ENCODE results near the gene MVD. TPM values are rescaled to one million over a fixed set of nuclear protein-coding genes. Genes with fewer than 3 reads are reported as not detected.

Gene MVD
- total RNA-seq, 4 donors from 2014 or later, result 36.8 to 107 (median 60.6) TPM

DNA sequence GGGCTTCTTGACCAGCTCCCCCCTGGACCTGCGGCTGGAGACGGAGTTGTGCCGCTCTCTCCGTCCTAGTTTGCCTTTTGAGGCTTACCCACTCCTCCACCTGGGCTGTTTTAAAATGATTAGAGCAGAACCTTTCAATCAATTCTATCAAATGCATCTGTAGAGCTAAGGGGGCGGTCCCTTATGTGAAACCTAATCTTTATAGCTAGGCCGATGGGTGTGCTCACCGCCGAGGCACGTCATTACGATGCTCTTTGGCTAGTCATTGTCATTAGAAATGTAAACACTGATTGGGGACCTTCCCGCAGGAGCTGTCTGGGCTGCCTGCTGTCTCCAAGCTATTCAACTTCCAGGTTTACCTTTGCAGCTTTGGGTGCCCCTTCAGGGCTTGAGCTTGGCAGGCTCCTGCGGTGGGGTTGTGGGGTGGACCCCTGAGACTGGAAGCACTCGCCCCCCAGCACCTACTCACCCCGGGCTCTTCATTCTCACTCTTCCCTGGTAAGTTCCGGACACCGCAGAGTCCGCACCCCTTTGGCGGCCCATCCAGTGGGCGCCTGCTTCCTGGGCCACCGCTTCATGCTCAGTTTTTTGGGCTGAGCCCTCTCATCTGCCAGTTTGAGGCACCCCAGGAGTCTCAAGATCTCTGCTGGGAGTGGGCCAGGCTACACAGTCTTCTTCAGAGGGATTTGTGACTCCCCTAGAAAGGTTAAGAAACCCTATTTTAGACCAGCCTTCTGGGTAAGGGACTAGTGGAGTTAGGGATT lies 45.4 kb downstream of the MVD start:
- H3K9me3 ChIP-seq, result no peaks in the 10 kb centered on the region
- TF ChIP-seq, protein P1, sequence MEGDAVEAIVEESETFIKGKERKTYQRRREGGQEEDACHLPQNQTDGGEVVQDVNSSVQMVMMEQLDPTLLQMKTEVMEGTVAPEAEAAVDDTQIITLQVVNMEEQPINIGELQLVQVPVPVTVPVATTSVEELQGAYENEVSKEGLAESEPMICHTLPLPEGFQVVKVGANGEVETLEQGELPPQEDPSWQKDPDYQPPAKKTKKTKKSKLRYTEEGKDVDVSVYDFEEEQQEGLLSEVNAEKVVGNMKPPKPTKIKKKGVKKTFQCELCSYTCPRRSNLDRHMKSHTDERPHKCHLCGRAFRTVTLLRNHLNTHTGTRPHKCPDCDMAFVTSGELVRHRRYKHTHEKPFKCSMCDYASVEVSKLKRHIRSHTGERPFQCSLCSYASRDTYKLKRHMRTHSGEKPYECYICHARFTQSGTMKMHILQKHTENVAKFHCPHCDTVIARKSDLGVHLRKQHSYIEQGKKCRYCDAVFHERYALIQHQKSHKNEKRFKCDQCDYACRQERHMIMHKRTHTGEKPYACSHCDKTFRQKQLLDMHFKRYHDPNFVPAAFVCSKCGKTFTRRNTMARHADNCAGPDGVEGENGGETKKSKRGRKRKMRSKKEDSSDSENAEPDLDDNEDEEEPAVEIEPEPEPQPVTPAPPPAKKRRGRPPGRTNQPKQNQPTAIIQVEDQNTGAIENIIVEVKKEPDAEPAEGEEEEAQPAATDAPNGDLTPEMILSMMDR (IDR thresholded peaks at IDR 0.05), result no peak
- no peak for TF ChIP-seq POLR2A (IDR thresholded peaks at IDR 0.05)
- peaks cover 0 to 16% (median 0%) of the 10 kb centered on the region in 3 donors for H3K36me3 ChIP-seq
- no peak for DNase-seq
- no peak overlapping the region for H3K4me3 ChIP-seq
- H3K27me3 ChIP-seq, result no peaks in the 10 kb centered on the region
- H3K4me1 ChIP-seq, result peaks cover 0 to 42% (median 5%) of the 10 kb centered on the region in 4 donors
- H3K27ac ChIP-seq, result peak overlapping the region in 2 of 4 donors; percentile 19 to 55

DNA sequence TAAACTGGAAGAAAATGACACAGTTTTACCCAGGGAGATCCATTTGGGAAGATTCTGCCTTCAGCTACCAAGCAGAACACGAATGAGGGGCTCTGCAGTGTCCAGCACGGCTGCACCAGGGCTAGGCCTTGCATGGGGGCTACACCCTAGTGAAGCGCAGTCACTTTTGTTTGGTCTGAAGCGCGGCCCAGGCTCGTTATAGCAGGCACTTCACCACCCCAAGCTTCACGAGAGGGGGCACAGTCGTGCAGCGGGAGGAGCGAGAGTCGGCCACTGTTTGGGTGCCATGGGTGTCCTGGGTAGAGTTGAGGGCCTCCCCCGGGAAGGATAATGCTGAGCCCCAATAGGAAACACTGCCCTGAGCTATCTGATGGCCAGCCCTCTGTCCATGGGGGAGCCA lies 46.2 kb downstream of the MVD start:
- no peaks in the 10 kb centered on the region for H3K27me3 ChIP-seq
- H3K36me3 ChIP-seq, result peaks cover 0 to 16% (median 0%) of the 10 kb centered on the region in 3 donors
- H3K4me3 ChIP-seq, result no peak overlapping the region
- DNase-seq, result no peak
- H3K9me3 ChIP-seq, result no peaks in the 10 kb centered on the region
- no peak for TF ChIP-seq POLR2A (IDR thresholded peaks at IDR 0.05)
- TF ChIP-seq, protein P1 (IDR thresholded peaks at IDR 0.05), result no peak
- H3K4me1 ChIP-seq, result peaks cover 0 to 42% (median 5%) of the 10 kb centered on the region in 4 donors
- H3K27ac ChIP-seq, result peak overlapping the region in 2 of 4 donors; percentile 19 to 55

DNA sequence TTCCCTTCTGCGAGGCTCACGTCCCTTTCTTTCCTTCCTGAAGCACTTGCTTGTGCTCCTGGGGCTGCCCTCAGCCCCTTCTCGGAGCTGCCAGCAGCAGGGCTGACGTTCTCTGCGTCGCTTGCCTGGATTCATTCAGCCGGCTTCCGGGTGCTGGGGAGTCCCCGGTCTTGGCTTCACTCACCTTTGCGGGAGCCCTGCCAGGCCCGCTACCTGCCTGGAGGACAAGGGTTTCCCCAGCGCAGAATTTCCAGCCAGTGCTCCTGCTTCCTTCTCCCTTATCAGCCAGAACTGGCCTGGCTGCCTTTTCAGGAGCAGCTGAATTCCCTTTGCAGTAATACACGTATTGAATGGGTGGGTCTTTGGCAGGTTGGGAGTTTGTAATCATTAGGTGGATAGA lies 46.6 kb downstream of the MVD start:
- peak in 2 of 3 donors; percentile 84 to 86 for DNase-seq
- Histone ChIP-seq H3K4me3 (no peak overlapping the region), H3K27ac (peak overlapping the region in 2 of 4 donors; percentile 19 to 55), H3K9me3 (no peaks in the 10 kb centered on the region), H3K36me3 (peaks cover 0 to 17% (median 0%) of the 10 kb centered on the region in 3 donors), H3K4me1 (peaks cover 0 to 42% (median 5%) of the 10 kb centered on the region in 4 donors), H3K27me3 (no peaks in the 10 kb centered on the region)
- no peak for TF ChIP-seq POLR2A (IDR thresholded peaks at IDR 0.05)
- TF ChIP-seq, protein P1 (IDR thresholded peaks at IDR 0.05), result no peak

DNA sequence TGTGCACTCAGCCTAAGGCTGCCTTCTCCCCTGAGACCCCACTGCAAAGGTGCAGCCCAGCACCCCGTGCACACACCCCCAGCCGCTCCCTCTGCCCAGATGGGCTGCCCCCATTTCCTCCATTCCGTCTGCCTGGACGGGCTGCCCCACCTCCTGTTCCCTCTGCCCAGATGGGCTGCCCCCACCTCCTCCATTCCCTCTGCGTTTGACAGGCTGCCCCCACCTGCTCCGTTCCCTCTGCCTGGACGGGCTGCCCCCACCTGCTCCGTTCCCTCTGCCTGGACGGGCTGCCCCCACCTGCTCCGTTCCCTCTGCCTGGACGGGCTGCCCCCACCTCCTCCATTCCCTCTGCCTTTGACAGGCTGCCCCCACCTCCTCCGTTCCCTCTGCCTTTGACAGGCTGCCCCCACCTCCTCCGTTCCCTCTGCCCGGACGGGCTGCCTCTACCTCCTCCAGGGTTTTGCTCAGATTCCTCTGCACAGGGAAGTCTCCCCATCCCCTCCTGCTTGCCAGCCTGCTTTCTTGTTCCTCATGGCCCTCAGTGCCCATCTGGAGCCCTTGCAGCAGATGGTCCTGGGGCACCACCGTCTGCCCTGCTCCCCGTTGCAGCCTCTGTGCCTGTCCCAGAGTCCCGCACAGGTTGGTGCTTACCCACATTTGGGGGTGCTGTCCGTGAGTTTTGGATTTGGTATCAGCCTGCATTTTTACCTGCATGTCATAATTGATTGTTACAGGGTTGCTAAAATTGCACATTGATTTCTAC lies 47.9 kb downstream of the MVD start:
- DNase-seq, result no peak
- no peak overlapping the region for H3K27ac ChIP-seq
- H3K27me3 ChIP-seq, result no peaks in the 10 kb centered on the region
- peaks cover 0 to 41% (median 5%) of the 10 kb centered on the region in 4 donors for H3K4me1 ChIP-seq
- TF ChIP-seq, protein P1 (IDR thresholded peaks at IDR 0.05), result no peak
- no peak for TF ChIP-seq POLR2A (IDR thresholded peaks at IDR 0.05)
- no peak overlapping the region for H3K4me3 ChIP-seq
- no peaks in the 10 kb centered on the region for H3K9me3 ChIP-seq
- peaks cover 0 to 31% (median 0%) of the 10 kb centered on the region in 3 donors for H3K36me3 ChIP-seq

DNA sequence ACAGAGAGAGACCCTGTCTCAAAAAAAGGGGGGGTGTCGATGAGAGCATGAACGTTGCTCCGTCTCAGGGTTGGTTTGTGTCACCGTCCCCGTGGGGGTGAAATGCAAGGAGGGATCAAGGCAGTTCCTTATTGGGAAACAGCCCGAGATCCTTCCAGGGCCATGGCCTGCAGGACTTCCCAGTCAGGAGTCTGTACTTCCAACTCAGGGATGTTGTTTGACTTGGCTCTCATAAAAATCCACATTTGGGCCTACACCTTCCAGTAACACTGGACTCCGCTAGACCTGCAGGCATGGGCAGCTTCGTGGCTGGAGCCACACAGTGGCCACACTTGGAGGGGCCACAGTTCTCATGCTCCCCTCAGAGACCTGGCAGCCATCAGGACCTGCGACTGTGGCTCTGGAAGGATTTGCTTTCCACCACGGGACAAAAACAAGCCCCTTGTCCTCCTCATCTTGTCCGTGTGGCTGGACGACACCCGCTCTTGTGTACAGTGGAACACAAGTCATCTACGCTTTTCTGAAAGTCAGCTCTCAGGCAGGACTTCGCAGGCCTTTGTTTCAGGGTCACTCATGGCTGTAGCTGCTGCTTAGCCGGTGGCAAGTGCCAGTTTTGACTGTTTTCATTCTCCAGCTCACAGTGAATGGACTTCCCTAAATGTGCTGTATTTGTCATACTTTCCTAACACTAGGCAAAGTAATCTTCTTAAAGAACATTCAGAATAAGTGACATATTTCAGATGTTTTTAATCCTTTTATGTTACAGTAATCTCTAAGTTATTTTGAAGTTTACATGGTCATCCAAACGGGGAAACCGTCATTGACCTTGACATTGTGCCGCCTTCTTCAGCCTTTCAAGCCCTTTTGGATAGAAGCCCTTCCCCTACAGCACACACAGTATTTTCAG lies 48.7 kb downstream of the MVD start:
- peaks cover 0 to 39% (median 0%) of the 10 kb centered on the region in 3 donors for H3K36me3 ChIP-seq
- H3K4me3 ChIP-seq, result no peak overlapping the region
- no peak overlapping the region for H3K27ac ChIP-seq
- H3K27me3 ChIP-seq, result no peaks in the 10 kb centered on the region
- TF ChIP-seq POLR2A (IDR thresholded peaks at IDR 0.05), result no peak
- TF ChIP-seq, protein P1 (IDR thresholded peaks at IDR 0.05), result no peak
- DNase-seq, result no peak
- H3K9me3 ChIP-seq, result no peaks in the 10 kb centered on the region
- H3K4me1 ChIP-seq, result peaks cover 0 to 33% (median 5%) of the 10 kb centered on the region in 4 donors
